Neutrophil (primary cell): Measurements from ENCODE around the gene TRNP1.

Experiments used
- H3K27ac ChIP-seq: fragments of 200-600 bp; sonication (generic); 2 replicates; pipeline ENCODE4 v1.5.1; 2016; ENCODE audit warnings: mild to moderate bottlenecking, moderate library complexity
- H3K27me3 ChIP-seq: fragments of 200-600 bp; sonication (generic); 2 replicates; pipeline ENCODE4 v1.6.0; 2016; ENCODE audit warnings: mild to moderate bottlenecking
- H3K36me3 ChIP-seq: fragments of 200-600 bp; sonication (generic); 2 replicates; pipeline ENCODE4 v1.5.1; 2017
- H3K4me1 ChIP-seq, 2 experiments: fragments of 200-600 bp in 1 of 2; sonication (generic) in 1 of 2; 1 replicate in 1 of 2; 2 replicates in 1 of 2; pipeline versions ENCODE4 v1.5.1 to v1.6.1; 2013 to 2016; ENCODE audit warnings: low read depth in 1 of 2, low read length in 1 of 2, mild to moderate bottlenecking in 1 of 2, moderate library complexity in 1 of 2; ENCODE audit not compliant: control insufficient read depth in 1 of 2, insufficient read depth in 1 of 2
- H3K4me3 ChIP-seq, 2 experiments: fragments of 200-600 bp in 1 of 2; sonication (generic) in 1 of 2; 1 replicate in 1 of 2; 2 replicates in 1 of 2; pipeline ENCODE4 v1.5.1; 2013 to 2016; ENCODE audit warnings: low read depth in 1 of 2, low read length in 1 of 2, mild to moderate bottlenecking in 1 of 2, moderate library complexity in 1 of 2
- H3K9me3 ChIP-seq: fragments of 200-600 bp; sonication (generic); 2 replicates; pipeline ENCODE4 v1.5.1; 2016
- CTCF ChIP-seq: fragments of 200-600 bp; sonication (generic); IDR thresholded peaks from 2 replicates; pipeline ENCODE4 v1.5.1; 2016; ENCODE audit warnings: antibody characterized with exemption

The TRNP1 gene

GRCh38 chr1:27016376-27016775 is 22.9 kb downstream of the TRNP1 start:
- Histone ChIP-seq H3K27ac (no peak overlapping the region), H3K4me3 (no peak overlapping the region), H3K36me3 (no peaks in the 10 kb centered on the region), H3K9me3 (no peaks in the 10 kb centered on the region), H3K4me1 (peaks cover 13 to 21% of the 10 kb centered on the region in 2 experiments), H3K27me3 (peaks cover 13% of the 10 kb centered on the region)
- TF ChIP-seq CTCF = no peak

DNA sequence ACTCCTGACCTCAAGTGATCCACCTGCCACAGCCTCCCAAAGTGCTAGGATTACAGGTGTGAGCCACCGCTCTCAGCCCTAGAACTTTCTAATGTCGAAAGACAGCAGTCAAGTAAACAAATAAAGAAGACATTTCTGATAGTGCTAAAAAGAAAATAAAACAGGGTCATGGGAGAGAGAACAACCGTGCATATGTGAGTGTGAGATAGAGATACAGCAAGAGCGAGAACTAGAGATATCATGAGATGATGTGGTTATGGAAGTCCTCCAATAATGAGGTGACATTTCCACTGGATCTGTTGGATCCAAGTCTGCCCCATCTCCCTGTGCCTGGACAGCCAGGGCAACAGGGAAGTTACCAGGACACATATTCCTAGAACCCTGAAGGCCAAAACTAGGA is 23.7 kb downstream of the TRNP1 start:
- no peaks in the 10 kb centered on the region for H3K9me3 ChIP-seq
- peaks cover 4% of the 10 kb centered on the region for H3K27me3 ChIP-seq
- H3K36me3 ChIP-seq = no peaks in the 10 kb centered on the region
- H3K4me3 ChIP-seq = no peak overlapping the region
- H3K27ac ChIP-seq = no peak overlapping the region
- H3K4me1 ChIP-seq = peaks cover 9 to 17% of the 10 kb centered on the region in 2 experiments
- TF ChIP-seq CTCF = no peak

DNA sequence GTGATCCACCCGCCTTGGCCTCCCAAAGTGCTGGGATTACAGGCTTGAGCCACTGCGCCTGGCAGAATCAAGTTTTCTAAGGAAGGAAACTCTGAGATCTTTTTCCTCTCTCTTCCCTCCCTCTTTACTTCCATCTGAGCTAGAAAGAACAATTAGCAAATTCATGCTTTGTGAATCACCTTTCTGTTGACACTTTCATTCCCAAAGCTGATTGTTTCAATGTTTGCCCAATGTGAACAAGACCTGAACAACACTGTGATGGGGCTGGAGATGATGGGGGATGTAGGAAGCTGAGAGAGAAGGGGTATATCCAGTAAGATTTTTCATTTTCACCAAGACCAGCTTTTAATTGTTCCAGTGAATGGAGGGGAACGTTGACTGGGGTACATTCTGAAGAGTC is 24.8 kb downstream of the TRNP1 start:
- peaks cover 0 to 7% of the 10 kb centered on the region in 2 experiments for H3K4me1 ChIP-seq
- no peak overlapping the region for H3K4me3 ChIP-seq
- H3K9me3 ChIP-seq = no peaks in the 10 kb centered on the region
- H3K27me3 ChIP-seq = no peaks in the 10 kb centered on the region
- no peaks in the 10 kb centered on the region for H3K36me3 ChIP-seq
- no peak overlapping the region for H3K27ac ChIP-seq
- TF ChIP-seq CTCF = no peak

DNA sequence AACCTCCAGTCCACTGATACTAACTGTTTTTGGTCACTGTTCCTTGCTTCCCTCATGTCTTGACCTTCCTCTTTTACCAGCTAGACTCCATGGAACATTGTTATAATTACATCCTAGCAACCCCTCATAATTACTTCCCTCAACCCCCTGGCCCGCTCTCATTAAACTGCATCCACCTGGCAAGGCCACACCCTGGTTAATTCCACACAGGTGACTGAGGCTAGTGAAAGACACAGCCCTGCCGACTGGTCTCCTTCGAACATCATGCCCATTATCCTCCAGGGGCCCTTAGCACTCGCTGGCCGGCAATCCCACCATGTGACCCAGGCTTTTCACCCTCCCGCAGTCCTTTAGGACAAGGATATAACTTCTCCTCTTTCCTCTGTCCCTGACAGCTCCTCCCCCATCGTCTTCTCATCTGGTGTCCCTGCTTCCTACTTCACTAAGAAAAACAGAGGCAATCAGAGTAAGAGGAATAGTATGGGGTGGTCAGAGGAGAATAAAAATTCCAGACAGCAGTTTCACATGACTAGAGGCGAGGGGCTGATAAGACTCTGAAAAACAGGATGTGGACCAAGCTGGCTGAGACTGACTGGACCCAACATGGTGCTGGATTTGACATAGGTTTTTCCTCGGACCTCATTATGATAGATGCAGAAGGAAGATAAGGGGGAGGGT is 28.0 kb downstream of the TRNP1 start:
- TF ChIP-seq CTCF = no peak

GRCh38 chr1:27025718-27026117 is 32.2 kb downstream of the TRNP1 start:
- TF ChIP-seq CTCF = no peak
- no peaks in the 10 kb centered on the region for H3K9me3 ChIP-seq
- H3K27ac ChIP-seq = no peak overlapping the region
- no peaks in the 10 kb centered on the region for H3K27me3 ChIP-seq
- H3K4me1 ChIP-seq = no peaks in the 10 kb centered on the region
- H3K36me3 ChIP-seq = no peaks in the 10 kb centered on the region
- H3K4me3 ChIP-seq = no peak overlapping the region

More for the DNA sequence above, 28.0 kb downstream of the TRNP1 start:
- Histone ChIP-seq H3K4me3 (no peak overlapping the region), H3K4me1 (no peaks in the 10 kb centered on the region), H3K27me3 (no peaks in the 10 kb centered on the region), H3K9me3 (no peaks in the 10 kb centered on the region), H3K27ac (no peak overlapping the region), H3K36me3 (no peaks in the 10 kb centered on the region)
